ENCODE data around the gene SLC4A4. TPM values are rescaled to one million over a fixed set of nuclear protein-coding genes. Genes with fewer than 3 reads are reported as not detected.

The SLC4A4 gene
- total and polyA plus RNA-seq, 2 of the 13 experiments (the other 11 are each of a cell fraction or from before 2014, with no cell fraction given), result 0.01 TPM; not detected in 1

GRCh38 chr4:71400810-71401209 lies 62.0 kb downstream of the SLC4A4 start (continued):
- no peak for TF ChIP-seq ZNF816 (CRISPR knock-in tag; IDR thresholded peaks at IDR 0.05; ENCODE audit: borderline replicate concordance)
- TF ChIP-seq MXI1 (IDR thresholded peaks at IDR 0.05; ENCODE audit: borderline replicate concordance, low read depth, low read length), result no peak
- TF ChIP-seq ZNF83 (CRISPR knock-in tag; IDR thresholded peaks at IDR 0.05; ENCODE audit: borderline replicate concordance), result no peak

GRCh38 chr4:71402616-71403015 lies 63.8 kb downstream of the SLC4A4 start:
- H3K9me3 ChIP-seq (ENCODE audit: low read length), result no peaks in the 10 kb centered on the region
- in situ Hi-C loops (cut with HindIII; ENCODE audit: extremely low pct_ligation_motif_present, low pct_unique_long_range_greater_than_20kb), result no loop called here
- no peak for DNase-seq (ENCODE audit: low spot score)
- H4K20me1 ChIP-seq (ENCODE audit: insufficient read depth, low read length), result no peaks in the 10 kb centered on the region
- H3K79me2 ChIP-seq (ENCODE audit: insufficient read depth, low read length), result no peaks in the 10 kb centered on the region
- no peak for ATAC-seq
- POLR2A ChIA-PET, result no interaction called here
- no peak overlapping the region for H3K4me3 ChIP-seq (replicated peaks in 1 of 3; ENCODE audit: insufficient read depth in 1 of 3, low read depth in 2 of 3, low read length in 3 of 3)
- no peaks in the 10 kb centered on the region for H3K4me1 ChIP-seq (ENCODE audit: insufficient read depth, low read length)
- BruUV-seq (replicated peaks), result no TSS peak
- H3K27me3 ChIP-seq (ENCODE audit: control insufficient read depth in 1 of 2, insufficient read depth in 2 of 2, low read length in 2 of 2), result no peaks in the 10 kb centered on the region
- no peak for FAIRE-seq
- H3K36me3 ChIP-seq (replicated peaks in 1 of 2; ENCODE audit: control insufficient read depth in 1 of 2, insufficient read depth in 2 of 2, low read length in 2 of 2), result no peaks in the 10 kb centered on the region
- CTCF ChIA-PET (ENCODE audit: low intra/inter-chr PET ratio, low total read pairs), result no interaction called here
- no peak overlapping the region for H3K4me2 ChIP-seq (ENCODE audit: low read depth, low read length)
- no peak for TF ChIP-seq ZNF317 (CRISPR knock-in tag; IDR thresholded peaks at IDR 0.05)
- no peak for TF ChIP-seq TBL1XR1 (IDR thresholded peaks at IDR 0.05; ENCODE audit: borderline replicate concordance, low read length, partially characterized antibody)
- no peak for TF ChIP-seq GMEB1 (CRISPR knock-in tag; IDR thresholded peaks at IDR 0.05; ENCODE audit: borderline replicate concordance)
- TF ChIP-seq FOXK1 (CRISPR knock-in tag; IDR thresholded peaks at IDR 0.05; ENCODE audit: borderline replicate concordance, low read depth), result no peak
- no peak overlapping the region for H2AFZ ChIP-seq (ENCODE audit: low read length)
- intact Hi-C loops (cut with micrococcal nuclease; ENCODE audit: unreplicated experiment), result no loop called here
- H3K27ac ChIP-seq (ENCODE audit: extremely low read length, insufficient read depth, low read length), result no peak overlapping the region
- H3K9ac ChIP-seq (ENCODE audit: insufficient read depth, low read depth, low read length), result no peak overlapping the region

Data from HepG2 (cell line).